H9 (cell line): ENCODE results near the gene CLEC11A. TPM values are rescaled to one million over a fixed set of nuclear protein-coding genes. Genes with fewer than 3 reads are reported as not detected.

ENCODE experiments used
- DNase-seq: peaks from one replicate; pipeline ENCODE4 v3.0.0-alpha.2; 2017
- H2AFZ ChIP-seq: one replicate; pipeline ENCODE4 v1.6.1; 2013; ENCODE audit warnings: mild to moderate bottlenecking, low read length, control low read depth, moderate library complexity
- H2AK5ac ChIP-seq: 2 replicates; pipeline ENCODE4 v1.6.1; 2013; ENCODE audit warnings: low read length, control low read depth, mixed read lengths; ENCODE audit not compliant: insufficient read length
- H2BK120ac ChIP-seq: one replicate; pipeline ENCODE4 v1.6.1; 2013; ENCODE audit warnings: low read depth, mild to moderate bottlenecking, low read length, control low read depth, inconsistent platforms; ENCODE audit not compliant: poor library complexity, severe bottlenecking
- H2BK12ac ChIP-seq: 2 replicates; pipeline ENCODE4 v1.6.1; 2013; ENCODE audit warnings: low read length, control low read depth, mixed read lengths, low read depth; ENCODE audit not compliant: insufficient read length
- H2BK15ac ChIP-seq: 2 replicates; pipeline ENCODE4 v1.6.1; 2013; ENCODE audit warnings: low read depth, low read length, control low read depth
- H2BK20ac ChIP-seq: one replicate; pipeline ENCODE4 v1.6.1; 2013; ENCODE audit warnings: low read depth, mild to moderate bottlenecking, low read length, control low read depth, inconsistent platforms; ENCODE audit not compliant: poor library complexity, severe bottlenecking
- H2BK5ac ChIP-seq: 2 replicates; pipeline ENCODE4 v1.6.1; 2013; ENCODE audit warnings: low read length, control low read depth, mixed read lengths; ENCODE audit not compliant: insufficient read length
- H3K14ac ChIP-seq: 2 replicates; pipeline ENCODE4 v1.6.1; 2013; ENCODE audit warnings: low read length, control low read depth; ENCODE audit not compliant: insufficient read depth
- H3K18ac ChIP-seq: 2 replicates; pipeline ENCODE4 v1.6.1; 2013; ENCODE audit warnings: low read depth, mild to moderate bottlenecking, mixed read lengths, low read length, control low read depth; ENCODE audit not compliant: insufficient read length
- H3K23ac ChIP-seq: 2 replicates; pipeline ENCODE4 v1.6.1; 2013; ENCODE audit warnings: low read length, control low read depth, mixed read lengths, low read depth; ENCODE audit not compliant: insufficient read length
- H3K23me2 ChIP-seq: 2 replicates; pipeline ENCODE4 v1.6.1; 2013; ENCODE audit warnings: low read depth, mild to moderate bottlenecking, mixed read lengths, low read length, control low read depth; ENCODE audit not compliant: insufficient read length, poor library complexity, severe bottlenecking
- H3K27ac ChIP-seq: 2 replicates; pipeline ENCODE4 v1.5.1; 2013; ENCODE audit warnings: low read length, control low read depth, mixed read lengths, low read depth; ENCODE audit not compliant: insufficient read length
- H3K27me3 ChIP-seq: 2 replicates; pipeline ENCODE4 v1.6.1; 2013; ENCODE audit warnings: low read length, control low read depth, inconsistent platforms; ENCODE audit not compliant: insufficient read depth
- H3K4ac ChIP-seq: 2 replicates; pipeline ENCODE4 v1.6.1; 2013; ENCODE audit warnings: low read depth, mild to moderate bottlenecking, control low read depth, inconsistent platforms, low read length, moderate library complexity
- H3K4me1 ChIP-seq: 2 replicates; pipeline ENCODE4 v1.6.1; 2013; ENCODE audit warnings: low read length, control low read depth, inconsistent platforms; ENCODE audit not compliant: insufficient read depth
- H3K4me2 ChIP-seq: 2 replicates; pipeline ENCODE4 v1.6.1; 2013; ENCODE audit warnings: low read length, control low read depth, mixed read lengths; ENCODE audit not compliant: insufficient read length, insufficient read depth
- H3K56ac ChIP-seq: 2 replicates; pipeline ENCODE4 v1.6.1; 2013; ENCODE audit warnings: low read depth, mild to moderate bottlenecking, mixed read lengths, low read length, control low read depth; ENCODE audit not compliant: insufficient read length
- H3K79me1 ChIP-seq: 2 replicates; pipeline ENCODE4 v1.6.1; 2013; ENCODE audit warnings: low read depth, mild to moderate bottlenecking, moderate library complexity, low read length, control low read depth, inconsistent platforms; ENCODE audit not compliant: insufficient read depth, poor library complexity, severe bottlenecking
- H3K79me2 ChIP-seq: 2 replicates; pipeline ENCODE4 v1.6.1; 2013; ENCODE audit warnings: low read length, control low read depth, inconsistent platforms; ENCODE audit not compliant: insufficient read depth
- H3K9ac ChIP-seq: 2 replicates; pipeline ENCODE4 v1.6.1; 2013; ENCODE audit warnings: low read length, control low read depth, mixed read lengths; ENCODE audit not compliant: insufficient read length; ENCODE audit errors: extremely low read depth
- H3K9me3 ChIP-seq: one replicate; pipeline ENCODE4 v1.6.1; 2013; ENCODE audit warnings: low read depth, low read length, inconsistent platforms; ENCODE audit not compliant: control insufficient read depth
- H3T11ph ChIP-seq: one replicate; pipeline ENCODE4 v1.6.1; 2013; ENCODE audit warnings: mild to moderate bottlenecking, low read length, control low read depth, inconsistent platforms
- H4K20me1 ChIP-seq: one replicate; pipeline ENCODE4 v1.6.1; 2013; ENCODE audit not compliant: control insufficient read depth, insufficient read length, insufficient read depth
- H4K5ac ChIP-seq: 2 replicates; pipeline ENCODE4 v1.6.1; 2013; ENCODE audit warnings: low read depth, mild to moderate bottlenecking, mixed read lengths, low read length, control low read depth; ENCODE audit not compliant: insufficient read length
- H4K8ac ChIP-seq: replicated peaks from 2 replicates; pipeline ENCODE4 v1.6.1; 2013; ENCODE audit warnings: low read length, control low read depth, mixed read lengths, low read depth; ENCODE audit not compliant: insufficient read length
- H4K91ac ChIP-seq: 2 replicates; pipeline ENCODE4 v1.6.1; 2013; ENCODE audit warnings: low read depth, mild to moderate bottlenecking, moderate library complexity, mixed read lengths, low read length, control low read depth; ENCODE audit not compliant: insufficient read length
- H3K27ac Mint-ChIP-seq, 3 experiments: 2 replicates in 2 of 3; 3 replicates in 1 of 3; pipeline ENCODE4 v1.8.0; 2020 to 2021; ENCODE audit warnings: mixed read lengths in 3 of 3, mild to moderate bottlenecking in 1 of 3, moderate library complexity in 1 of 3
- H3K27me3 Mint-ChIP-seq: 2 replicates; pipeline ENCODE4 v1.8.0; 2021; ENCODE audit warnings: low read depth, mild to moderate bottlenecking, moderate library complexity, mixed read lengths
- H3K36me3 Mint-ChIP-seq, 3 experiments: 2 replicates in 2 of 3; 3 replicates in 1 of 3; pipeline ENCODE4 v1.8.0; 2020 to 2021; ENCODE audit warnings: low read depth in 3 of 3, mixed read lengths in 3 of 3; ENCODE audit not compliant: insufficient read depth in 1 of 3
- H3K4me1 Mint-ChIP-seq, 2 experiments: 2 replicates each; pipeline ENCODE4 v1.8.0; 2020; ENCODE audit warnings: mixed read lengths in 2 of 2
- H3K4me3 Mint-ChIP-seq, 2 experiments: 2 replicates in 1 of 2; 3 replicates in 1 of 2; pipeline ENCODE4 v1.8.0; 2020 to 2021; ENCODE audit warnings: mild to moderate bottlenecking in 2 of 2, mixed read lengths in 2 of 2, moderate library complexity in 1 of 2
- H3K9me3 Mint-ChIP-seq, 2 experiments: 2 replicates in 1 of 2; 3 replicates in 1 of 2; pipeline ENCODE4 v1.8.0; 2020; ENCODE audit warnings: mild to moderate bottlenecking in 2 of 2, mixed read lengths in 2 of 2, moderate library complexity in 1 of 2
- CTCF ChIP-seq: fragments of 200-600 bp; sonication (generic); conservative IDR thresholded peaks from 3 replicates; pipeline ENCODE4 v1.8.0; 2021; ENCODE audit warnings: antibody characterized with exemption, mild to moderate bottlenecking
- WGBS: extraction: QIAGEN DNeasy Blood & Tissue Kit; methylation state at CpG from one replicate; pipeline ENCODE4 v1.1.7; 2013; ENCODE audit warnings: missing lambda C conversion rate, low lambda C conversion rate, mixed read lengths; ENCODE audit not compliant: insufficient read length; ENCODE audit errors: extremely low coverage; 5-methylcytosine and 5-hydroxymethylcytosine counted together
- total RNA-seq: library from RNA; stranded (reverse); gene quantifications from 2 replicates; pipeline ENCODE4 v1.2.1, GENCODE V29; 2021

CLEC11A gene
- total RNA-seq, 1 experiment from 2014 or later = 3.9 TPM

GRCh38 chr19:50718255-50719118 lies 4.7 kb upstream of the CLEC11A start:
- no peak for TF ChIP-seq CTCF
- H3K9ac ChIP-seq = no peak overlapping the region
- no peaks in the 10 kb centered on the region for H4K20me1 ChIP-seq
- H2BK15ac ChIP-seq = no peak overlapping the region
- no peak overlapping the region for H2BK120ac ChIP-seq
- H3K14ac ChIP-seq = no peak overlapping the region
- H2AK5ac ChIP-seq = no peak overlapping the region
- no peak overlapping the region for H3K27ac ChIP-seq
- H3K4me2 ChIP-seq = peak overlapping the region; percentile 24
- no peaks in the 10 kb centered on the region for H3K23me2 ChIP-seq
- Mint-ChIP-seq H3K27ac (no peak overlapping the region; a peak in 1 of 7 replicates), H3K36me3 (no peaks in the 10 kb centered on the region), H3K27me3 (peaks cover 83% of the 10 kb centered on the region), H3K4me3 (peak overlapping the region; percentile 60 to 86), H3K4me1 (peaks cover 26 to 38% of the 10 kb centered on the region in 2 experiments), H3K9me3 (no peaks in the 10 kb centered on the region; a peak in 1 of 5 replicates)
- H3K4me1 ChIP-seq = peaks cover 9% of the 10 kb centered on the region; the same call in 1 of the 2 replicates
- DNase-seq = no peak
- no peak overlapping the region for H3T11ph ChIP-seq
- H3K79me2 ChIP-seq = no peaks in the 10 kb centered on the region
- no peaks in the 10 kb centered on the region for H3K79me1 ChIP-seq
- no peak overlapping the region for H3K23ac ChIP-seq
- no peaks in the 10 kb centered on the region for H3K9me3 ChIP-seq
- H4K91ac ChIP-seq = no peak overlapping the region
- H4K5ac ChIP-seq = no peak overlapping the region
- H2BK5ac ChIP-seq = no peak overlapping the region
- no peaks in the 10 kb centered on the region; the same call in 1 of the 2 replicates for H3K27me3 ChIP-seq
- WGBS = no CpG with 5 or more reads among the region's 74 CpGs
- H2BK20ac ChIP-seq = no peak overlapping the region
- no peak overlapping the region for H2BK12ac ChIP-seq
- no peak overlapping the region for H2AFZ ChIP-seq
- H3K4ac ChIP-seq = no peak overlapping the region
- H3K56ac ChIP-seq = no peak overlapping the region
- H3K18ac ChIP-seq = no peak overlapping the region
- H4K8ac ChIP-seq = no peak overlapping the region
